Skin epidermis (tissue), 12 donors: ENCODE measurements around the gene UBE2E1.
"Not testable (repeated sequence)": the region's sequence is repeated elsewhere in the genome, so short reads cannot be mapped to it uniquely, and the experiment has no call there.

Source experiments
- H3K27ac ChIP-seq, 21 experiments: fragments of 200-600 bp; sonication (generic) in 11 of 21; one replicate each; pipeline ENCODE4 v1.5.0; 2020; ENCODE audit warnings: mild to moderate bottlenecking in 3 of 21, inconsistent platforms in 2 of 21, moderate library complexity in 2 of 21
- H3K4me3 ChIP-seq, 7 experiments: fragments of 200-600 bp; sonication (generic) in 2 of 7; one replicate each; pipeline ENCODE4 v1.5.0; 2020; ENCODE audit warnings: inconsistent platforms in 2 of 7, mild to moderate bottlenecking in 2 of 7, moderate library complexity in 1 of 7

UBE2E1 gene

DNA sequence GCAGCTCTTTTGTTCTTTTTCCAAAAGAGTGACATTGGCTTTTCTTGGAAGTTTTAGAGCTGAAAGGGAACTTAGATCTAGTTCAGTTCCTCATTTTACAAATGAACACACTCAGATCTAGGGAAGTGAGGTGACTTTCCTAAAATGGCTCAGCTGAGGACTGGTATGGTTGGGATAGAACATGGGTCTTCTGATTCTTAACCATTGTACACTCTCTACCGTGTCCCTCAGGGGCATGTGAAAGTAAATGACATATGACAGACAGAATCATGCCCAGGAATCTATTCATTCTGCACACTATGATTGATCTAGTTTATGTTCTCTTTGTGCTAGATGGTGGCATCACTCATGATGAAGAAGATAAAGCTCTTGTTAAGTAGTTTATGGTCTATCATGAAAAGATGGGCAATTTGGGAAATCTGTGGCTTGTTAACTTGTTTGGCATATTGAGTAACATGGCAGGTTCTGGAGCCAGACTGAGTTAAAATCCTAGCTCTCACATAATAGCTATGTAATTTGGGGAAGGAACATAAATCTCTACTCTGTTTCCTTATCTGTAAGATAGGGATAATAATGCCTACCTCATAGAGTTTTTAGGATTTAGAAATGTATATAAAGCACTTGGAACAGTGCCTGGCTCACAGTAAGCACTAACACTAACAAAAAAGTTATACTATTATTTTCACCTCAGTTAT, 30.9 kb downstream of the UBE2E1 start:
- no peak overlapping the region for H3K4me3 ChIP-seq
- no peak overlapping the region for H3K27ac ChIP-seq

DNA sequence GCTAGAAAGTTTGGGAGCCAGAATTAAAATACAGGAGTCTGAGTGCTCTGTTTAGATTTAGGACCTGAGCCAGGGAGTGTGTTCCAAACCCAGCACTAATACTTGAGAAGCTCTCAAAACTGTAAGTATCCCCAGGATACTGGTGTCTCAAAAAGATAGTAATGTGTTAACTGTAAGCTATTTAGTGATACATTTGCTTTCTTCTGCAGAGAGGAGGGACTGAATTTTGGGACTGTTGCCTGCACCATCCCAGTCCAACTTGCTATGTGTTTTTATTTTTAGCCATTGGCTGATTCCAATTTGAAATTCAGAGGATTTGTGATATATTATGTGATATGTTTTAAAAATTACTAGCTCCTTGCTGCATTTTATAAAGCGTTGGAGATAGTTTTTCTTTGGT, 31.5 kb downstream of the UBE2E1 start:
- Histone ChIP-seq H3K4me3 (no peak overlapping the region), H3K27ac (no peak overlapping the region)

GRCh38 chr3:23837691-23838090, 31.9 kb downstream of the UBE2E1 start:
- H3K27ac ChIP-seq: no peak overlapping the region
- no peak overlapping the region for H3K4me3 ChIP-seq

GRCh38 chr3:23840521-23840920, 34.8 kb downstream of the UBE2E1 start:
- H3K27ac ChIP-seq: no peak overlapping the region

GRCh38 chr3:23843869-23844268, 38.1 kb downstream of the UBE2E1 start:
- H3K27ac ChIP-seq: no peak overlapping the region
- H3K4me3 ChIP-seq: no peak overlapping the region

More at GRCh38 chr3:23840521-23840920, 34.8 kb downstream of the UBE2E1 start:
- no peak overlapping the region for H3K4me3 ChIP-seq

DNA sequence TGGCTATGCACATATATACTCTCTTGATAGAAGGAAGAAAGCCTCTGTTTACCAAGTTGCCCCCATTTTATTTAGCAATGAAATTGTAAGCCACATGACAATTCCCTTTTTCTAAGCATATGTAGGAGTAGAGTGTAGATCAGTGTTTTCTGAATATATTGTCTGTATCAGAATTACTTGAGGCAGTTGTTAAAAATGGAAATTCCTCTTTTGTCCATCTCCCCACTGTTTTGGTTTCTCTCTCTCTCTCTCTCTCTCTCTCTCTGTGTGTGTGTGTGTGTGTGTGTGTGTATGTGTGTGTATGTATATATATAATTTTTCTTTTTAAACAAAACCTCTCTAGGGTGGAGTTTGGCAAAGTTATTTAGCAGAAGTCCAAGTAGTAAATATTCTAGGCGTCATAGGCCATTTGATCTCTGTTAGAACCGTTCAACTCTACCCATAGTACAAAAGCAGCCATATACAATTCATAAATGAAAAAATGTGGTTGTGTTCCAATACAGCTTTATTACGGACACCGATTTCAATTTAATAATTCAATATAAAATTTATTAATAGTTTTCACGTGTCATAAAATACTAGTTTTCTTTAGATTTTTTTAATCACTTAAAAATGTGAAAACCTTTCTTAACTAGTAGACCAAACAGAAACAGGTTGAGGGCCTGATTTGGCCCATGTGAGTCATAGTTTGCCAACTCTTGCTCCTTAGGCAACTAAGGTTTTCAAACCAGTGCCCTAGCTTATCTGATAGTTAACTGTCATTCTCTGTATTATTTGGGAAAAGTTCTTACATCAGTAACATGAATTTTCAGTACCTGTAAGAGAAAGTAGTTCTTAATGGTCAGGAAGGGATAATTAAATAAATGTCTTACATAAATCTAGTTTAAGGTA, 39.8 kb downstream of the UBE2E1 start:
- no peak overlapping the region for H3K4me3 ChIP-seq
- no peak overlapping the region for H3K27ac ChIP-seq

GRCh38 chr3:23849462-23849861, 43.7 kb downstream of the UBE2E1 start:
- not testable (repeated sequence) for H3K27ac ChIP-seq, H3K4me3 ChIP-seq

- no peak overlapping the region for H3K4me3 ChIP-seq
- H3K27ac ChIP-seq: peak overlapping the region in 1 of 21 experiments; percentile 34
These were observed 50.5 kb downstream of the UBE2E1 start for GRCh38 chr3:23856286-23856685.

DNA sequence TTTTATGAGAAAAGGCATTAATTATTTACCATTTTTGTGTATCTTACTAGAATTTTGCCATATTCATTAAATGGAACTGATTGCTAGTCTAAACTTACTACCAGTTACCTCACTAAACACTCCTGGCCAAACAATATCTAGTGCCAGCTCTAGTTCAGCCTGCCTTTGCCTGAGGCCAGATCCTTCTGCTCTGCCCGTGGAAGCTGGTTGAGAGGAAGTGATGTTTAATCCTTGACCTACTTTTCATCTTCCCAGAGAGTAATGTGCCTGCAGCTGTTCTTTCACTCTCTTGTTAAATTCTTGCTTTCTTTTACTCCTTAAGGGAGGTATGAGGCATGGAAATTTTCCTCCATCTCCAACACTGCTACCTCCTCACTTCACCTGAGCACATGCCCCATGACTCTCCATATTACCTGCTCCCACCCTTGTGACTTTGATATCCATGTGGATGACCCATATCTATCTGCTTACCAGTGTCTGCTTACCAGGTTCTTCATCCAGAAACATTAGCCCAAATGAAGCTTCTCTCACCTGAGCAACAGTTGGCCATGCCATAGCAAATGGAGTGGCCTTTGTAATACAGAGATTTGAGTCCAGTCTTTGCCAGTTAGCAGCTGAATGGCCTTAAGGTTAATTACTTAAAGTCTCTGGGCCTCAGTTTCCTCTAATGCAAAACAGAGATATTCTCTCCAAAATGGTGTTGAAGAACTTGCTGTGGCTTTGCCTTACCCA, 53.4 kb downstream of the UBE2E1 start:
- H3K27ac ChIP-seq: peak overlapping the region in 1 of 21 experiments; percentile 47

GRCh38 chr3:23859839-23860382, 54.2 kb downstream of the UBE2E1 start:
- no peak overlapping the region for H3K27ac ChIP-seq
- H3K4me3 ChIP-seq: no peak overlapping the region

More for the DNA sequence above, 53.4 kb downstream of the UBE2E1 start:
- H3K4me3 ChIP-seq: no peak overlapping the region

DNA sequence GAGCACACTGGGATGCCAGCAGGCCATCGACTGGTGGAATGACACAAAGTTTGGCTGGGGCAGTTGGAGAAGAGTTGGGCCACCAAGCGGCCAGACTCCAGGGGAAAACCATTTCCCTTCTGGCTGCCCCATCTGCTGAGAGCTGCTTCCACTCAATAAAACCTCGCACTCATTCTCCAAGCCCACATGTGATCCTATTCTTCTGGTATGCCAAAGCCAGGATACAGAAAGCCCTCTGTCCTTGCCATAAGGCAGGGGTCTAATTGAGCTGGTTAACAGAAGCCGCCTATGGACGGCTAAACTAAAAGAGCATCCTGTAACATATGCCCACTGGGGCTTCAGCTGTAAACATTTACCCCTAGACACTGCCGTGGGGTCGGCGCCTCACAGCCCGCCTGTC, 55.9 kb downstream of the UBE2E1 start:
- no peak overlapping the region for H3K27ac ChIP-seq
- no peak overlapping the region for H3K4me3 ChIP-seq

- Histone ChIP-seq H3K4me3 (no peak overlapping the region), H3K27ac (no peak overlapping the region)
These were observed 57.3 kb downstream of the UBE2E1 start for GRCh38 chr3:23863060-23863459.

GRCh38 chr3:23864931-23865330, 59.2 kb downstream of the UBE2E1 start:
- Histone ChIP-seq H3K27ac (no peak overlapping the region), H3K4me3 (no peak overlapping the region)

DNA sequence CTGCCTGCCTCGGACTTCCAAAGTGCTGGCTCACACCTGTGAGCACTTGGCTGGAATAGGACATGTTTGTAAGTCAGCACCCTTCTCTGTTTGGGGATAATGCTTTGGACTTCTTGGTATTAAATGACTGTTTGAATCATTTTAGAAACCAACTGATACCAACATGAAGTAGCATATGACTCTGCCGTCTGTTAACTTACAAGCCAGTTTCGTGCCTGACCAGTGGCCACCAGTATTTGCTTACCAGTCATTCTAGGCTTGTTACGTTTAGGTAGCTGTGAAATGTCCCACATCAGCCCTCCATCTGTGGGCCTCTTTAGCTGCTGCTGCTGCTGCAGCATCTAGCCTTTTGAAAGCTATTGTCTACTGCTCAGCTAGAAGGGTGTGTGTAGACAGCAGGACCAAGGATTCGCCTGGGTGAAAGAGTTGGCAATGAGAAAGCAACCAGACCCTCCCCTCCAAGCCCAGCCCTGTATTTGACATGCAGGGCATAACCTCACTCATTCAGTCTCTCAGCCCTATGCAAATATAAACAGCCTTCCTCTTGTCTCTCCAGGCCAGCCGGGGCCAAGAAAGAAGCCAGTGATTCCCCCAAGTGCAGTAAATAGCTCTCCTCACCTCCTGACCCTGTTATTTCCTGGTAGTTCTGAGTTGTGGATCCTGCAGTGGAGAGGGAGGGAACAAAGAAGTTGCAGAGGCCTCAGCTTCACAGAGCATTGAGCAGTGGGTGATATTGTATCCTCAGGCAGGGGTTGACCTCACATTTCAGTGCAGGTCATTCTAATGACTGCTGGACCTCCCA, 60.0 kb downstream of the UBE2E1 start:
- Histone ChIP-seq H3K4me3 (no peak overlapping the region), H3K27ac (no peak overlapping the region)

- Histone ChIP-seq H3K27ac (peak overlapping the region in 1 of 21 experiments; percentile 23), H3K4me3 (no peak overlapping the region)
These were observed 61.6 kb downstream of the UBE2E1 start for GRCh38 chr3:23867400-23867799.

- Histone ChIP-seq H3K4me3 (no peak overlapping the region), H3K27ac (no peak overlapping the region)
These were observed 62.1 kb downstream of the UBE2E1 start for GRCh38 chr3:23867838-23868237.

- Histone ChIP-seq H3K4me3 (no peak overlapping the region), H3K27ac (no peak overlapping the region)
These were observed 64.4 kb downstream of the UBE2E1 start for GRCh38 chr3:23869977-23870662.

GRCh38 chr3:23870663-23871043, 64.9 kb downstream of the UBE2E1 start:
- H3K4me3 ChIP-seq, H3K27ac ChIP-seq: not testable (repeated sequence)

GRCh38 chr3:23871361-23871760, 65.6 kb downstream of the UBE2E1 start:
- H3K27ac ChIP-seq, H3K4me3 ChIP-seq: not testable (repeated sequence)
